ENCODE results near the gene RNASE13.
A peak's percentile ranks its signal among the peaks of the same experiment; 100 is the strongest.
"Not testable (repeated sequence)": the region's sequence is repeated elsewhere in the genome, so short reads cannot be mapped to it uniquely, and the experiment has no call there.

RNASE13 gene

GRCh38 chr14:21003788-21004346 lies 30.7 kb downstream of the RNASE13 start:
- Mint-ChIP-seq H3K36me3 (ENCODE audit: low read depth) (no peaks in the 10 kb centered on the region), H3K4me3 (no peak overlapping the region), H3K9me3 (no peaks in the 10 kb centered on the region), H3K27ac (no peak overlapping the region), H3K27me3 (ENCODE audit: low read depth) (no peaks in the 10 kb centered on the region), H3K4me1 (ENCODE audit: low read depth) (no peaks in the 10 kb centered on the region)

- Mint-ChIP-seq H3K27ac (no peak overlapping the region), H3K9me3 (no peaks in the 10 kb centered on the region), H3K4me3 (no peak overlapping the region), H3K27me3 (ENCODE audit: low read depth) (no peaks in the 10 kb centered on the region), H3K36me3 (ENCODE audit: low read depth) (peaks cover 9% of the 10 kb centered on the region), H3K4me1 (ENCODE audit: low read depth) (no peaks in the 10 kb centered on the region)
Measured at GRCh38 chr14:21001218-21001617, 33.4 kb downstream of the RNASE13 start.

- Mint-ChIP-seq H3K9me3 (no peaks in the 10 kb centered on the region), H3K4me1 (ENCODE audit: low read depth) (peaks cover 4% of the 10 kb centered on the region), H3K27ac (no peak overlapping the region), H3K36me3 (ENCODE audit: low read depth) (peaks cover 24% of the 10 kb centered on the region), H3K4me3 (no peak overlapping the region), H3K27me3 (ENCODE audit: low read depth) (no peaks in the 10 kb centered on the region)
Measured at GRCh38 chr14:20999591-20999990, 35.0 kb downstream of the RNASE13 start.

GRCh38 chr14:20998674-20999366 lies 35.8 kb downstream of the RNASE13 start, which contains the start of gene SLC39A2:
Gene SLC39A2, plus strand, starts transcription at chr14:20999293. Its CDS starts 154 bp downstream, at chr14:20999447.
- Mint-ChIP-seq H3K4me3 (no peak within 1 kb of the TSS), H3K36me3 (ENCODE audit: low read depth) (peaks cover 29% of the 10 kb centered on the region), H3K27ac (no peak within 1 kb of the TSS), H3K9me3 (no peaks in the 10 kb centered on the region), H3K27me3 (ENCODE audit: low read depth) (no peaks in the 10 kb centered on the region), H3K4me1 (ENCODE audit: low read depth) (peaks cover 4% of the 10 kb centered on the region)

GRCh38 chr14:20998139-20998538 lies 36.5 kb downstream of the RNASE13 start:
- Mint-ChIP-seq H3K27ac (no peak overlapping the region), H3K27me3 (ENCODE audit: low read depth) (no peaks in the 10 kb centered on the region), H3K4me3 (no peak overlapping the region), H3K9me3 (no peaks in the 10 kb centered on the region), H3K4me1 (ENCODE audit: low read depth) (peaks cover 5% of the 10 kb centered on the region), H3K36me3 (ENCODE audit: low read depth) (peaks cover 31% of the 10 kb centered on the region)

- H3K4me3 Mint-ChIP-seq, result no peak overlapping the region
- peaks cover 5% of the 10 kb centered on the region for H3K4me1 Mint-ChIP-seq (ENCODE audit: low read depth)
- peaks cover 37% of the 10 kb centered on the region for H3K36me3 Mint-ChIP-seq (ENCODE audit: low read depth)
- no peak overlapping the region for H3K27ac Mint-ChIP-seq
- no peaks in the 10 kb centered on the region for H3K9me3 Mint-ChIP-seq
- no peaks in the 10 kb centered on the region for H3K27me3 Mint-ChIP-seq (ENCODE audit: low read depth)
Measured at GRCh38 chr14:20997564-20997963, 37.0 kb downstream of the RNASE13 start.

GRCh38 chr14:20997115-20997514 lies 37.5 kb downstream of the RNASE13 start:
- Mint-ChIP-seq H3K9me3 (no peaks in the 10 kb centered on the region), H3K27me3 (ENCODE audit: low read depth) (no peaks in the 10 kb centered on the region), H3K4me1 (ENCODE audit: low read depth) (peaks cover 8% of the 10 kb centered on the region), H3K4me3 (no peak overlapping the region), H3K36me3 (ENCODE audit: low read depth) (peaks cover 37% of the 10 kb centered on the region), H3K27ac (no peak overlapping the region)

GRCh38 chr14:20996521-20996920 lies 38.1 kb downstream of the RNASE13 start:
- Mint-ChIP-seq H3K4me1 (ENCODE audit: low read depth) (peaks cover 11% of the 10 kb centered on the region), H3K36me3 (ENCODE audit: low read depth) (peaks cover 41% of the 10 kb centered on the region), H3K4me3 (no peak overlapping the region), H3K9me3 (no peaks in the 10 kb centered on the region), H3K27me3 (ENCODE audit: low read depth) (no peaks in the 10 kb centered on the region), H3K27ac (no peak overlapping the region)

GRCh38 chr14:20989787-20990600 lies 44.6 kb downstream of the RNASE13 start, which contains the start of gene METTL17:
Gene METTL17, plus strand, starts transcription at chr14:20989980. Its CDS starts 23 bp downstream, at chr14:20990003.
- Mint-ChIP-seq H3K4me3 (peak within 1 kb of the TSS; percentile 87), H3K9me3 (no peaks in the 10 kb centered on the region), H3K27me3 (ENCODE audit: low read depth) (no peaks in the 10 kb centered on the region), H3K4me1 (ENCODE audit: low read depth) (peaks cover 21% of the 10 kb centered on the region), H3K36me3 (ENCODE audit: low read depth) (peaks cover 27% of the 10 kb centered on the region), H3K27ac (peak within 1 kb of the TSS; percentile 79)

GRCh38 chr14:20989471-20989786 lies 45.2 kb downstream of the RNASE13 start:
- H3K27ac Mint-ChIP-seq, result peak overlapping the region; percentile 79
- peak overlapping the region; percentile 87 for H3K4me3 Mint-ChIP-seq
- no peaks in the 10 kb centered on the region for H3K9me3 Mint-ChIP-seq
- peaks cover 22% of the 10 kb centered on the region for H3K36me3 Mint-ChIP-seq (ENCODE audit: low read depth)
- no peaks in the 10 kb centered on the region for H3K27me3 Mint-ChIP-seq (ENCODE audit: low read depth)
- H3K4me1 Mint-ChIP-seq (ENCODE audit: low read depth), result peaks cover 18% of the 10 kb centered on the region

- Mint-ChIP-seq H3K36me3 (ENCODE audit: low read depth) (peaks cover 19% of the 10 kb centered on the region), H3K9me3 (no peaks in the 10 kb centered on the region), H3K4me1 (ENCODE audit: low read depth) (peaks cover 18% of the 10 kb centered on the region), H3K27me3 (ENCODE audit: low read depth) (peaks cover 2% of the 10 kb centered on the region), H3K4me3 (peak overlapping the region; percentile 22), H3K27ac (no peak overlapping the region)
Measured at GRCh38 chr14:20988717-20989470, 45.7 kb downstream of the RNASE13 start.

- peaks cover 8% of the 10 kb centered on the region for H3K36me3 Mint-ChIP-seq (ENCODE audit: low read depth)
- H3K4me1 Mint-ChIP-seq (ENCODE audit: low read depth), result peaks cover 11% of the 10 kb centered on the region
- H3K4me3 Mint-ChIP-seq, result no peak overlapping the region
- H3K27me3 Mint-ChIP-seq (ENCODE audit: low read depth), result peaks cover 11% of the 10 kb centered on the region
- H3K9me3 Mint-ChIP-seq, result no peaks in the 10 kb centered on the region
- H3K27ac Mint-ChIP-seq, result no peak overlapping the region
Measured at GRCh38 chr14:20986811-20987210, 47.8 kb downstream of the RNASE13 start.

- H3K9me3 Mint-ChIP-seq; H3K4me1 Mint-ChIP-seq (ENCODE audit: low read depth); H3K27ac Mint-ChIP-seq; H3K36me3 Mint-ChIP-seq (ENCODE audit: low read depth); H3K4me3 Mint-ChIP-seq: not testable (repeated sequence)
- H3K27me3 Mint-ChIP-seq (ENCODE audit: low read depth), result peaks cover 11% of the 10 kb centered on the region
Measured at GRCh38 chr14:20985650-20986049, 49.0 kb downstream of the RNASE13 start.
